ENCODE data around the gene TNFSF10. TPM values are rescaled to one million over a fixed set of nuclear protein-coding genes. Genes with fewer than 3 reads are reported as not detected.

The TNFSF10 gene
- total and polyA plus RNA-seq, 10 of the 15 experiments (the other 5 are each of a cell fraction or from before 2014, with no cell fraction given), result 2.1 to 12.3 (median 4.4) TPM

GRCh38 chr3:172511783-172512762 lies 11.2 kb downstream of the TNFSF10 start:
- ChIA-PET RAD21 (ENCODE audit: unreplicated experiment) (interaction anchor here (1.0 to 3.2 kb wide), 3 partner anchors 11 to 83 kb away, joined by 3 to 22 read pairs (median 4); partner anchors contain the start of gene TNFSF10), POLR2A (interaction anchor here (0.6 to 0.9 kb wide), 2 partner anchors 11 to 75 kb away, joined by 3 to 4 read pairs; partner anchors contain the start of gene TNFSF10), CTCF (interaction anchor here (0.5 to 1.8 kb wide), 7 partner anchors 11 to 84 kb away, joined by 3 to 8 read pairs (median 3); partner anchors contain the start of gene TNFSF10), SMC1A (ENCODE audit: uncharacterized antibody, unreplicated experiment) (interaction anchor here (0.9 to 5.6 kb wide), 6 partner anchors 10 to 83 kb away, joined by 3 to 27 read pairs (median 4); partner anchors contain the start of gene TNFSF10)
- peak overlapping the region; percentile 63 for H3K4me2 ChIP-seq (ENCODE audit: control insufficient read depth, insufficient read depth)
- in situ Hi-C loops (cut with MboI) (no loop called here), intact Hi-C loops (cut with micrococcal nuclease; ENCODE audit: unreplicated experiment) (loop anchor here (2.0 kb wide), 1 partner anchor 81 kb away; no protein-coding TSS in a partner anchor)
- H3K27me3 ChIP-seq (replicated peaks in 1 of 2; ENCODE audit: control insufficient read depth in 2 of 2, insufficient read depth in 2 of 2, low read length in 1 of 2), result no peaks in the 10 kb centered on the region
- peak overlapping the region; percentile 27 for H3K27ac ChIP-seq (ENCODE audit: control insufficient read depth, insufficient read depth)
- H3K9ac ChIP-seq (ENCODE audit: control insufficient read depth, insufficient read depth, low read length), result no peak overlapping the region
- BruUV-seq (replicated peaks), result no TSS peak
- WGBS (ENCODE audit: insufficient coverage, insufficient replicate concordance, low lambda C conversion rate, missing lambda C conversion rate), result 15% methylated on average over 7 of the region's 7 CpGs
- H3K9me3 ChIP-seq (replicated peaks; ENCODE audit: control insufficient read depth, insufficient read depth, low read length), result no peaks in the 10 kb centered on the region
- peaks cover 0 to 6% of the 10 kb centered on the region in 2 experiments; a peak in 1 of 4 replicates for H3K36me3 ChIP-seq (ENCODE audit: control insufficient read depth in 2 of 2, insufficient read depth in 2 of 2, low read length in 1 of 2)
- no peaks in the 10 kb centered on the region for H4K20me1 ChIP-seq (ENCODE audit: control insufficient read depth, insufficient read depth)
- peaks cover 19% of the 10 kb centered on the region for H3K4me1 ChIP-seq (ENCODE audit: control insufficient read depth, insufficient read depth, low read length)
- no peaks in the 10 kb centered on the region; the same call in 1 of the 2 replicates for H3K79me2 ChIP-seq (ENCODE audit: control insufficient read depth, insufficient read depth, low read length)
- H3K4me3 ChIP-seq, result no peak overlapping the region
- FAIRE-seq (peak; percentile 84), DNase-seq (ENCODE audit: low read depth, low spot score) (peak; percentile 55), ATAC-seq (peak; percentile 84)
- H2AFZ ChIP-seq (ENCODE audit: control insufficient read depth, low read depth, low read length), result peak overlapping the region; percentile 38; the same call in 1 of the 2 replicates
- TF ChIP-seq JUNB (IDR thresholded peaks at IDR 0.05) (peak; percentile 33; the same call in 1 of the 2 replicates), KLF5 (IDR thresholded peaks at IDR 0.05; ENCODE audit: partially characterized antibody) (no peak), EED (IDR thresholded peaks at IDR 0.05; ENCODE audit: low read depth) (peak; percentile 92), BHLHE40 (IDR thresholded peaks at IDR 0.05; ENCODE audit: borderline replicate concordance in 1 of 2, low read depth in 2 of 2, low read length in 1 of 2) (no peak), CREM (IDR thresholded peaks at IDR 0.05; ENCODE audit: low read depth) (peak; percentile 26; the same call in 1 of the 2 replicates), YBX1 (IDR thresholded peaks at IDR 0.05) (no peak), SPI1 (IDR thresholded peaks at IDR 0.05; ENCODE audit: borderline replicate concordance, insufficient read depth, low read depth, low read length) (peak; percentile 92), ZNF274 (IDR thresholded peaks at IDR 0.05; ENCODE audit: insufficient read depth, insufficient read length) (no peak), CBX5 (IDR thresholded peaks at IDR 0.05; ENCODE audit: low read depth) (no peak), RELB (IDR thresholded peaks at IDR 0.05; ENCODE audit: low read depth) (peak; percentile 68; the same call in 1 of the 2 replicates), E4F1 (IDR thresholded peaks at IDR 0.05; ENCODE audit: borderline replicate concordance, partially characterized antibody) (no peak), ETV6 (conservative IDR thresholded peaks at IDR 0.05 in 1 of 2, IDR thresholded peaks at IDR 0.05 in 1 of 2; ENCODE audit: borderline replicate concordance in 1 of 2, low read depth in 1 of 2) (peak in 1 of 2 experiments; percentile 92; a peak in 2 of 4 replicates), NR2C2 (IDR thresholded peaks at IDR 0.05; ENCODE audit: borderline replicate concordance, control insufficient read depth, insufficient read length, low read depth) (no peak)
- TF ChIP-seq, protein P1, sequence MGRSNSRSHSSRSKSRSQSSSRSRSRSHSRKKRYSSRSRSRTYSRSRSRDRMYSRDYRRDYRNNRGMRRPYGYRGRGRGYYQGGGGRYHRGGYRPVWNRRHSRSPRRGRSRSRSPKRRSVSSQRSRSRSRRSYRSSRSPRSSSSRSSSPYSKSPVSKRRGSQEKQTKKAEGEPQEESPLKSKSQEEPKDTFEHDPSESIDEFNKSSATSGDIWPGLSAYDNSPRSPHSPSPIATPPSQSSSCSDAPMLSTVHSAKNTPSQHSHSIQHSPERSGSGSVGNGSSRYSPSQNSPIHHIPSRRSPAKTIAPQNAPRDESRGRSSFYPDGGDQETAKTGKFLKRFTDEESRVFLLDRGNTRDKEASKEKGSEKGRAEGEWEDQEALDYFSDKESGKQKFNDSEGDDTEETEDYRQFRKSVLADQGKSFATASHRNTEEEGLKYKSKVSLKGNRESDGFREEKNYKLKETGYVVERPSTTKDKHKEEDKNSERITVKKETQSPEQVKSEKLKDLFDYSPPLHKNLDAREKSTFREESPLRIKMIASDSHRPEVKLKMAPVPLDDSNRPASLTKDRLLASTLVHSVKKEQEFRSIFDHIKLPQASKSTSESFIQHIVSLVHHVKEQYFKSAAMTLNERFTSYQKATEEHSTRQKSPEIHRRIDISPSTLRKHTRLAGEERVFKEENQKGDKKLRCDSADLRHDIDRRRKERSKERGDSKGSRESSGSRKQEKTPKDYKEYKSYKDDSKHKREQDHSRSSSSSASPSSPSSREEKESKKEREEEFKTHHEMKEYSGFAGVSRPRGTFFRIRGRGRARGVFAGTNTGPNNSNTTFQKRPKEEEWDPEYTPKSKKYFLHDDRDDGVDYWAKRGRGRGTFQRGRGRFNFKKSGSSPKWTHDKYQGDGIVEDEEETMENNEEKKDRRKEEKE (IDR thresholded peaks at IDR 0.05), result no peak

All from GM12878 (cell line).